RWPE2 (cell line): ENCODE results near the gene NAT10.

Source experiments
- ATAC-seq: fragments of 200-7000 bp; cut with Tn5 transposase; 3 replicates; pipeline ENCODE4 v1.9.1; 2021; ENCODE audit warnings: low read depth
- DNase-seq: peaks from one replicate; pipeline ENCODE4 v3.0.0-alpha.2; 2020; ENCODE audit warnings: low spot score
- H3K27ac ChIP-seq: fragments of 450-650 bp; 2 replicates; pipeline ENCODE4 v1.5.1; 2017; ENCODE audit warnings: mild to moderate bottlenecking; ENCODE audit not compliant: poor library complexity, severe bottlenecking
- H3K27me3 ChIP-seq: fragments of 250-450 bp; sonication (Bioruptor Pico); 2 replicates; pipeline ENCODE4 v1.5.1; 2021; ENCODE audit warnings: mild to moderate bottlenecking, moderate library complexity; ENCODE audit not compliant: insufficient read depth, poor library complexity, severe bottlenecking
- H3K36me3 ChIP-seq: fragments of 250-450 bp; sonication (Bioruptor Pico); 2 replicates; pipeline ENCODE4 v1.5.1; 2020; ENCODE audit warnings: low read depth, mild to moderate bottlenecking, moderate library complexity
- H3K4me1 ChIP-seq: fragments of 250-450 bp; sonication (Bioruptor Pico); 2 replicates; pipeline ENCODE4 v1.5.1; 2021; ENCODE audit warnings: mild to moderate bottlenecking, moderate library complexity; ENCODE audit not compliant: insufficient read depth, poor library complexity, severe bottlenecking
- H3K4me3 ChIP-seq: fragments of 250-450 bp; sonication (Bioruptor Pico); 2 replicates; pipeline ENCODE4 v1.5.1; 2021; ENCODE audit warnings: mild to moderate bottlenecking, moderate library complexity; ENCODE audit not compliant: severe bottlenecking
- H3K9me3 ChIP-seq: fragments of 250-450 bp; sonication (Bioruptor Pico); 2 replicates; pipeline ENCODE4 v1.5.1; 2021; ENCODE audit warnings: mild to moderate bottlenecking, moderate library complexity; ENCODE audit not compliant: severe bottlenecking
- CTCF ChIP-seq: fragments of 450-650 bp; IDR thresholded peaks from one replicate; pipeline ENCODE4 v1.5.1; 2017; ENCODE audit warnings: mild to moderate bottlenecking, moderate library complexity; ENCODE audit not compliant: poor library complexity, severe bottlenecking

Gene NAT10

GRCh38 chr11:34184505-34185015 lies 79.1 kb downstream of the NAT10 start:
- Histone ChIP-seq H3K27ac (no peak overlapping the region), H3K9me3 (no peaks in the 10 kb centered on the region), H3K4me3 (no peak overlapping the region), H3K4me1 (peaks cover 9% of the 10 kb centered on the region), H3K36me3 (no peaks in the 10 kb centered on the region), H3K27me3 (no peaks in the 10 kb centered on the region)
- no peak for TF ChIP-seq CTCF
- ATAC-seq = no peak; the same call in 2 of the 3 replicates
- no peak for DNase-seq

- DNase-seq (no peak), ATAC-seq (peak; percentile 31; the same call in 1 of the 3 replicates)
- Histone ChIP-seq H3K4me3 (no peak overlapping the region), H3K4me1 (peaks cover 6% of the 10 kb centered on the region), H3K27ac (no peak overlapping the region), H3K36me3 (no peaks in the 10 kb centered on the region), H3K9me3 (no peaks in the 10 kb centered on the region), H3K27me3 (no peaks in the 10 kb centered on the region)
- no peak for TF ChIP-seq CTCF
These were observed 80.8 kb downstream of the NAT10 start for GRCh38 chr11:34185926-34186841.

- DNase-seq = no peak
- ATAC-seq = no peak
- no peaks in the 10 kb centered on the region for H3K9me3 ChIP-seq
- no peak overlapping the region for H3K27ac ChIP-seq
- peaks cover 14% of the 10 kb centered on the region for H3K4me1 ChIP-seq
- H3K36me3 ChIP-seq = no peaks in the 10 kb centered on the region
- H3K27me3 ChIP-seq = no peaks in the 10 kb centered on the region
- no peak overlapping the region for H3K4me3 ChIP-seq
- no peak for TF ChIP-seq CTCF
These were observed 82.8 kb downstream of the NAT10 start for GRCh38 chr11:34188181-34188580.

GRCh38 chr11:34189191-34189590 lies 83.8 kb downstream of the NAT10 start:
- peaks cover 14% of the 10 kb centered on the region for H3K4me1 ChIP-seq
- H3K36me3 ChIP-seq = no peaks in the 10 kb centered on the region
- H3K9me3 ChIP-seq = no peaks in the 10 kb centered on the region
- H3K4me3 ChIP-seq = no peak overlapping the region
- H3K27ac ChIP-seq = no peak overlapping the region
- no peaks in the 10 kb centered on the region for H3K27me3 ChIP-seq
- DNase-seq (no peak), ATAC-seq (no peak)
- TF ChIP-seq CTCF = no peak
